Astrocyte of the hippocampus (primary cell): ENCODE results near the gene MTMR4.
"Not testable (repeated sequence)": the region's sequence is repeated elsewhere in the genome, so short reads cannot be mapped to it uniquely, and the experiment has no call there.

Experiments
- DNase-seq: peaks from one replicate; pipeline ENCODE4 v3.0.0; 2011; ENCODE audit warnings: low read depth, low spot score

Gene MTMR4

DNA sequence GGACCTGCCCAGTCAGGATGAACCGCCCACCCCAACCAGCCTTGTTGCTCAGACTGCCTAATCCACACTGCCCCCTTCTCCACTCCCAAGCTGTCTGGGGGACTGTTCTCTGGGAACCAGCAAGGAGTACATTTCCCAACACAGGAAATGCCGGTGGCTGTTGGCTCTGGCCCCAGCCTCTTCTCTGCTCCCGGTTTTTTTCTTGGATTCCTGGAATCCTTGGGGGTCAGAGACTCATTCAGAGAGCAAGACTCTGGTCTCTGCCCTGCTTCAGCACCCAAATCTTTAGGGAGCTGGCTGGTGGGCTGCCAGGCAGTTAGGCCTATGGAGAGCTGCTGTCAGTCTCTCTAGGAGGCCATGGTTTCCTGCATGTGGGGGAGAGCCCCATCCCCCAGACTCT, 10.8 kb upstream of the MTMR4 start:
- DNase-seq = peak; percentile 91

DNA sequence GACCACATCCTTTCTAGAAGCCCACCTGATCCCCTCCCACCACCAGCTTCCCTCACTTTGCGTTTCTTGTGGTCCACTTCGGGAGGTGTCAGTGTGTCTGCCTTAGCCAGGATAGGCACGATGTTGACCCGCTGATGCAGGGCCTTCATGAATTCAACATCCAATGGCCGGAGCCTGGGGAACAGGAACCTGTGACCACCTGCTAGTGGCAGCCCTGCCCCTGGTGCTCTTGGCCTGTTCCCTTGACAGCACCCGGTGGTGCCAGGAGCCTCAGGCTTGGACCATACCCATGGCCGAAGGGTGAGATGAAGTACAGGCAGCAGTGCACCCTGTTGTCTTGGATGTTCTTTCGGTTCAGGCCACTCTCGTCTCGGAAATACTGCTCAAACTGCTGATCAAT, 7.2 kb upstream of the MTMR4 start:
- DNase-seq = no peak

DNA sequence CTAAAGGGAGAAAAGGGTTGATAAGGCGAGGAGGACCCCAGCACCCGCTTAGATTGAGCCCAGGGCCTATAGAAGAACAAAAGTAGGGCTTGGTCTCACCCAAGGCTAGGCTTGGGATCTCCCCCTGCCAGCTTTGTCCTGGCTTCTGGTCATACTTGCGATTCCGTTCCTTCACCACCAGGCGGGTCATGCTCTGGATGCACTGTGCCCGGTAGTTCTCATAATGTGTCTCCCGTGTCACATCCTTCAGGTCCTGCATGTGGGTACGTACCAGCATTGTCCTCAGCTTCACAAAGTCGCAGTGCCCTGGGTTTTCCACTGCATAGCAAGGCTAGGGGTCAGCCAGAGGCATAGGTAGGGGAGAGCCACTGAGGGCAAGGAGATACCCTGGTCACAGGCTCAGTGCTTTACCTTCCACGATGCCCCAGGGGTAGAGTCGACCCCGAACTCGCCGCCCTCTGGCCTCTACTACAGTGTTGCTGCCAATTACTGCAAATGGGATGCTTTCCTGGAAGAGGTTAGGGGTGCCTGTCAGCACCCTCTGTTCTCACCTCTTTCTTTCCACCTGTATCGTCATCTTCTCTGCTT, 6.5 kb upstream of the MTMR4 start:
- DNase-seq = peak; percentile 40

DNA sequence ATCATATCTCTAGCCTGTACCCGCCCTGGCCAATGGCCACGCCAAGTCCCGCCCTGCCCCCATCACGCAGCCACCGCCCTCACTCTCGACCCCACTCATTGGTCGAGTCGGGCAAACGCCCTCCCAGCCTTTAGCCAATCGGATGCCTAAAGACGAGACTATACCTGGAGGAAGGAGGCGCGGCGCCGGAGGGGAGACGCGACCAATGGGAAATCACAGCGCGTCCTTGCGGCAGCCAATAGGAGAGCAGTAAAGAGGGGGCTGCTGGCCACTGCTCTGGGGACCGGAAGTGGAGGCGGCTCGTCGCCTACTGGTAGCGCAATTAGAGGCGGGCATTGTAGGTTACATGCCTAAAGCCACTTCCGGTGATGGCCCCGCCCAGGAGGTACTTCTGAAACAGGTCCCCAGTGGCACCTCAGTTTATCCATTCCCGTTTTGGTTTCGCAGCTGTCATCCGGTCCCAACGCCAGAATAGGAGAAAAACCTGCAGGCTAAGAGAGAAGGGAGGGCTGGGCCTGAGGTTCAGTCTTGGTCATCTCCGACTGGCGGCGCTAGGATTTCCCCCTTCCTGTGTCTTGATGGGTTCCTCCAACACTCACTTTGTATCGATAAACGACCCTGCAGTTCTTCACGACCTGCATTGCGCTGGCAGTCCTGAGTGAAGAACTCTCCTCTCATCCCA, 3.6 kb upstream of the MTMR4 start:
- DNase-seq = peak; percentile 100

DNA sequence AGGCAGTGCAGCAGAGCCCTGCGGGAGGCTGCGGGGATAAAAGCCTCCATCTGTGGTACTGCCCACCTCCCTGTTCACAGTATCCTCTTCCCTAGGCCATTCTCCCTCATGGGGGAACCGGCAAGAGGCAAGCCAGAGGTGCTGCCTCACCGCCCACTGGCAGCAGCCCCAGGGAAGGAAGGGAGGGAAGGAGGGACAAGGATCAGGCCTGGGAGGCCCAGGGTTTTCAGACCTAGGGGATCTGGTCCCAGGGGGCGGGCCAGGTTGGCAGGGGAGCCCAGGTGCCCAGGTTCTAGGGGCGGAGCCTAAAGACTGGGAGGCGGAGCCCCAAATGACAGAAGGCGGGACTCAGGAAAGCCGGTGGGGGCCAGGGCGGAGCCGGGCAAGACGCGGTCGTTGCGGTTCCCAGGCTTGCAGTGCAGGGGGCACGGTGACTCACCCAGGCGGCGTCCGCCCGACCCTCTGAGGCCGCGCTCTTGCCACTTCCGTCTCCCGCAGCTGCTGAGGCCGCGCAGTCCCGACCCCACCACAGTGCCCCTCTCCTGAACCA, 3.0 kb upstream of the MTMR4 start:
- no peak for DNase-seq

DNA sequence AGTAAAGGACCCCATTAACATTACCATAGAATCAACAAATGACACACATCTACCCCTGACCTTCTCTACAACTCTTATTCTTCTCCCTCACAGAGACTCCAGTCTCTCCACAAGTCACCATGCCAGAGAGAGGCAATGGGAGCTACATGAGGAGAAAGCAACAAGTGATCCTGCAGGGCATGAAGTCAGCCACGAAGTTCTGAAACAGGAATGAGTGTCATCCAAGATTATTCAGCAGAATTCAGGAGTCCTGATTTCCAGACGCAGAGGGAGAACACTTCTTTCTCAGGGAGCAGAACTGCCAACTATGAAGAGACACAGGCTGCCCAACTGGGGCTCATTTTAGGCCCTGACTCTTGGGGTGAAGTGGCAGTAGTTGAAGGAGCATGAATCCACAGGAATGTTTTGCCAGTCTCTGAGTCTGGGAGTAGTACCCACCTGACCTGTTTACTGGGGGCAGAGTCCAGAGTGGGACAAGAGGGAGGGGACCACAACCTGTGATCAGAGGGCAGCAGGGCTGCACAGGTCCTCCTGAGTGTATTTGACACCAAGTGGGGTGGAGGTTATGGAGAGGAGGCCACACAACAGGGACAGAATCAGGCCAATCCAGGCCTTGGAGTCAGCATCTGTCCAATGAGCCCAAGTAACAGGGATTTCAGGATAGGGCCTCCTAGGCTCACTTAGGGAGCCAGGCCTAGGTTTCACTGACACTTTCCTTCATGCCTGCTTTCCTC, 2.4 kb upstream of the MTMR4 start:
- DNase-seq = no peak

DNA sequence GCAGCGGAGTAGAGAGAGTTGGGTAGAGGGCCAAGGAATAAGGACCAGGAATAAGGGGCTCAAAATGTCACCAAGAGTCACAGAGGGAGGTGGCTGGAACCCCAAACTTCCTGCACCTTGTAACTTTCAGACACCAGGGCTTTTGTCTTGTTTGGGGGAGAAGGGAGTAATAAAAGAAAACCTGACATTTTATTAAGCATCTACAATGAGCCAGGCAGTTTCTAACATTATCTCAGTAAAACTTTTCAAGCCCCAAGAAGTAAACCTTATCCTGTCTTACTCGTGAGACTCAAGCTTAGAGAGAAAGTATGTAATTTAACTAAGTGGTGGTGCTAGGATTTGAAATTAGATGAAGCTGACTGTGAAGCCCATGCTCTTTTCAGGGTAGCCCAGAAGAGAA, 848 bp upstream of the MTMR4 start:
- no peak for DNase-seq

DNA sequence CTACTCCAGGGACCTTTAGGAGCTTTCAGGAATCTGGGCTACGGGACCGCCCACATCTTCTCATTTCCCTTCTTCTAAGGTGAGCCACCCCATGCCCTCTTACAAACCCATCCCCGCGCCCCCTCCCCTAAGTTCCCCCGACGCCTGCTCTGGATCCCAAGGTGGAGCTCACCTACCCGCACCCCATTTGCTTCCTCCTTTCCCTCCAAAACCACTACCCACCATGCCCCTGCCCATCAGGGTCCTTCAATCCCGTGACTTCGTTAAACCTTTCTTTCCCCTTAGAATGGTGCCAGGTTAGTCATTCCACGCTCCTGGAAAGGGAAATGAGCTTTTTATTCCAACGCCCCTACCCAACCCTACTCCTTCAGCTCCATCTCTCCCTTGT, 326 bp upstream of the MTMR4 start:
- DNase-seq = no peak

DNA sequence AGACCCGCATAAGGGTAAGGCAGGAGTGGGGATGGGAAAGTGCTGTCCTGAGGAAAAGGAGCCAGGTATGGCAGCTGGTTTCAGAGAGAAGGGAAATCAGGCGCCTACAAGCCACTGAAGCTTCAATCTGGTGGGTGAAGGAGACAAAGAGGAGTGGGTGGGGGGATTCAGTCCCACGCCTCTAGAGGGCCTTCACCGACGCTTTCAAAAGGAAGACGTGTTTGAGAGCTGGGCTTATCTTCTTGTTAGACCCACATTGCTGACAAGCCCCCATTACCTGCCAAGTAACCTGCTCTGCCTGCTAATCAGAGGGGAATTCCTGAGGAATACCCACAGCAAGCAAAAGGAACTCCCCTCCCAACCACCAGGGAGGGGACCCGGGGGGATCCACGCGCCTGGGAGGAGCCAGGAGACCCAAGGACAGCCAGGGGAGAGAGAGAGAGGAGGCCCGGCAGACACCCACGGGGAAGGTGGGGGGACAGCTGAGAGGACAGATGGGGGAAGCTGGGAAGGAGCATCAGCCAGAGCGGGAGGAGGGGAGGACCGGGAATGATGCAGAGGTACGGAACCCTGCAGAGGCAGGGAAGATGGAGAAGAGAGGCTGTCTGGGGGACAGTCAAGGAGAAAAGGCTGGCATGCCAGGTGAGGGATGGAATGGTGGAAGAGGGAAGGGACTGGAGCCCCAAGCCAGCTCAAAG, 1.0 kb downstream of the MTMR4 start:
- DNase-seq = peak; percentile 34

DNA sequence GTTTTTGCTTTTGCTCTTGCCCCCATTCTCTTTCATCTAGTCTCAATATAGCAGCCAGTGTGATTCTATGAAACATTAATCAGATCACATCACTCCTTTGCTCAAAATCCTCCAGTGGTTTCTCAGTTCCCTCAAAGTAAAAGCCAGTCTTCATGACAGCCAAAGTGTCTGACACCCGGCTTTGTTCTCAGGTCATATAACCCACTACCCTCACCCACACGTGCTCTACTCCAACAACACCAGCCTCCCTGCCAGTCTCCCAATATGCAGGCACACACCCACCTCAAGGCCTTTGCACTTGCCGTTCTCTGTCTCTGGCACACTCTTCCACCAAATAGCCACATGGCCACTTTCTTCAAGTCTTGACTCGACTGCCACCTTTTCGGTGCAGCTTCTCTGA, 4.4 kb downstream of the MTMR4 start:
- no peak for DNase-seq

DNA sequence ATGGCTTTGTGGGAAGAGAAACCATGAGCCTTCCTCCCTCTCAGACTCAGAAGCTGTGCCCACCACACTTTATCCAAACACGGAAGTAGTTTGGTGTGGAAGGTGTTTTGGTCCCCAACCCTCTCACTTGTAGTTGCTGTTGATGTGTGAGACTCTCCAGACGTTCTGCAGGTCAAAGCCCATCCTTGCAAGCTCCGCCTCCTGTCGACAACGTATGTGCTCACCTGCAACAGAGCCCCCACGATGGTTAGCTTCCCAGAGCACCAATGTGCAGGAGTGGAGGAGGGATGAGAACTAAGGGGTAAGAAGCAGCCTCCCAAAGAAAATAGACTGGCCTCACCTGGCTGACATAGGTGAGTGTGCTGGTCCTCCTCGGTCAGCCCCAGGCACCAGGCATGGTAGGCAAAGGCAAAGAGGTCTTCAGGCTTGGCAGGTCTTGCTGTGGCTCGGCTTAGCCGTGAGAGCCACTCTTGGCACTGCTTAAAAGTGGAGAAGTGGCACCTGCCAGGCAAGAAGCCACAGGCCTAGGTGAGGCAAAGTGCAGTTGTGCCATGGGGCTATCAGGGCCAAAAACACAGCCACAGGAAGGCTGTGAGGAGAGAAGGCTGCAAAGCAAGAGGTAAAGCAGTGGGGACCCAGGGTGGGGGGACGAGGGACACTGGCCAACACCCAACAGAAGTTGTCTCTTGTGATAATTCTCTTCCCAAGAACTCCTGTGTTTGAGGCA, 5.9 kb downstream of the MTMR4 start:
- DNase-seq = no peak

DNA sequence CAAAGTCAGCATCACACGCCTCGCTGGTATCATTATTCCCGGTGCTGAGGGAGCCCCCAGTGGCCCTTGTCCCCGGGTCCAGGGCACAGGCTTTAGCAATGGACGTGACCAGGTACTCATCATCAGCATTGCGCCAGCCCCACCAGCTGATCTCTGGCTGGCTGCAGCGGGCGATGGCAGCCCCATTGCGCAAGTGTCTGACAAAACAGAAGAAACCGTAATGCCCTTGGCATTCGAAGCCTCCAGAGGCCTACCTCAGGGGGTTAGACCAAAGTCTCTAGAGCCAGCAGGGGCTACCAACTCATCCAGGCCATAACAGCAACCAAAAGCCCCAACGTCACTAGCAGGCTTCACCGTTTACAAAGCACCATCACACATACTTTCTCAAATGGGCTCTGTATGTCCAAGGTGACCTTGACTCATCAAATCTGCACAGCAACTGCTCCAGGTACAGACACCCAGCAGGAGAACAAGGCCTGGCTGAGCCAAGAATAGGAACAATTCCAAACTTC, 7.3 kb downstream of the MTMR4 start:
- no peak for DNase-seq

DNA sequence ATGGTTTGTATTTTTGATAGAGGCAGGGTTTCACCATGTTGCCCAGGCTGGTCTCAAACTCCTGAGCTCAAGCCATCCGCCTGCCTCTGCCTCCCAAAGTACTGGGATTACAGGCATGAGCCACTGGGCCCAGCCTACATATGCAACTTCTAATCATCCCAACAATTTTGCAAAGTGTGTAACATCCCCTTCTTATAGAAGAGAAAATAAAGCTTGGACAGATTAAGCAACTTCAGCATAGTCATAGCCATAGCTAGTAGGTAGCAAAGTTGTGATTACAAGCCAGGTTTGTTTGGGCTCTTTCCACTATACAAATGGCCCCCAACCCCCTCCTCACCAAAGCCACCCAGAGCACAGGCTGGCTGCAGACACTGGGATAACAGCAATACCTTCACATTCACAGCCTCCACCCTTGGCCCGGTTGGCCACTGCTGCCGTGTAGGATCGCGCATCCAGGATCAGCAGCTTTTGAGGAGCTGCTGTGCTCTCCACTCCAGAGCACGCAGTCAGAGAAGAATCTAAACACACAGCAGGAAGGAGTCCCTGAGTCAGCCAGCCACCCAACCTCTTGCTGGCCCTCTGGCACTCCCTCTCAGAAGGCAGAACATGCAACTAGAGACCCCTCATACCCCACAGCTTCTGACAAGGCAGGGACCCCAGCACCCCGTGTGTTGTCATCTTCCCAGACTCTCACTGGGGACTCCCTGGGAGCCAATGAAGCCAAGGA, 7.9 kb downstream of the MTMR4 start:
- DNase-seq = no peak

DNA sequence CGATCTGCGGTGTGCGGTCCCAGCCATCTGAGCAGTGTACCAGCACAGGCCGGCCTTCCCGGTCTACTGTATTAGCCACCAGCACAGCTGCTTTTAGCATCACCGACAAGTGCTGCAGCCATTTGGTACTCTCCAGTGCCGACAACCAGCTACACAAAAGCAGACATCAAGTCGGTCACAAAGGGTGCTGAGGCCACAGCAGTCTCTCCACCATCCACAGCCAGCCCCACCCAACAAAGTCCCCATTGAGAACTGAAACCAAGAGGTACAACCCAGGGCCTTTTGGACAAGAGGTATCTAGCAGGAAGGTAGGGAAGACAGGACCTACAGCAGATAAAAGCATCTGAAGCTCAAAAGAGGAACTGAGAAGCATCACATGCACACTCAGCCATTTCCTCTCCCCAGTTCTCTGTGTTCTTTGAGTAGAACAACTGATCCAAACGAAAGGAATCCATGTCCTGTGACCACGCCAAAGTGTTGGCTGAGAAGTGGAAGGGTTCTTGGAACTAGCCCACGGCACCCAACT, 9.5 kb downstream of the MTMR4 start:
- DNase-seq = no peak

DNA sequence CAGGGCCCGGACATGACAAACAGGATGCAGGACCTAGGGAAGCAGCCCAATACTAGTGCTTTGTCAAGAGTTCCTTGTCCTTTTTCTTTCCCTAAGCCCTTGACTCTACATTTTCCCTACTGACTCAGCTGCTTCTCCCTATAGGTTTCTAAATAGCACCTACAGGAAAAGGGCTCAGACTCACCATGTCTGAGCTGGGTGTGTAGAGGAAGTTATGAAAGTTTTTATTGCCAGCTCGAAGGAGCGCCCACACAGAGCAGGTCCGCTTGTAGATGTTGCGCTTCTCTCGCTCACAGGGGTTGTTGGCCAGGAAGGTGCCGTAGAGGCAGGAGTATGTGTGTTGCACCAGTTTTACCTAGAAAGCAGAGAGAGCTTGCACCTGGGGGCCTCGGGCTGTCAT, 10.6 kb downstream of the MTMR4 start:
- DNase-seq = no peak

DNA sequence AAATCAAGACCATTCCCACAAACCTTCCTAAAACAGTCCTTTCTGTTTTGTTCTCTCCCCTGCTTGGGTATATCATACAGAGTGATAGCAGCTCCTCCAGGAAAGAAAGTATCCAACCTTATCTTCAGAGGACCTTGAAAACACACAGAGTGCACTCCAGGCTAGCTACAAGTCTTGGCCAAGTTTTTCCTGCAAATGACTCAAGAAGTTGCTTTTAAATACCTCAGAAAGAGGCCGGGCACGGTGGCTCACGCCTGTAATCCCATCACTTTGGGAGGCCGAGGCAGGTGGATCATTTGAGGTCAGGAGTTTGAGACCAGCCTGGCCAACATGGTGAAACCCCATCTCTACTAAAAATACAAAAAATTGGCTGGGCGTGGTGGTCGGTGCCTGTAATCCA, 11.3 kb downstream of the MTMR4 start:
- DNase-seq = not testable (repeated sequence)

DNA sequence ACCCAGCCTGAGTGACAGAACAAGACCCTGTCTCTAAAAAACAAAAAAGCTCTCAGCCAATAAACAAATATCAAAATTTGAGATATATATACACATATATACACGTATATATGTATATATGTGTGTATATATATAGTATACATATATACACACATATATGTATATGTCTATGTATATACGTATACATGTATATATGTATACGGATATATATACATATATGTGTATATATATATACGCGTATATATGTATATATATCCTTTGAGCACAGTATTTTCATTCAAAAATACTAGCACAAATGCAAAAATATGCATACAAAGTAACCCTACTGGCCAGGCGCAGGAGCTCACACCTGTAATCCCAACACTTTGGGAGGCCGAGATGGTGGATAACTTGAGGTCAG, 13.0 kb downstream of the MTMR4 start:
- no peak for DNase-seq

DNA sequence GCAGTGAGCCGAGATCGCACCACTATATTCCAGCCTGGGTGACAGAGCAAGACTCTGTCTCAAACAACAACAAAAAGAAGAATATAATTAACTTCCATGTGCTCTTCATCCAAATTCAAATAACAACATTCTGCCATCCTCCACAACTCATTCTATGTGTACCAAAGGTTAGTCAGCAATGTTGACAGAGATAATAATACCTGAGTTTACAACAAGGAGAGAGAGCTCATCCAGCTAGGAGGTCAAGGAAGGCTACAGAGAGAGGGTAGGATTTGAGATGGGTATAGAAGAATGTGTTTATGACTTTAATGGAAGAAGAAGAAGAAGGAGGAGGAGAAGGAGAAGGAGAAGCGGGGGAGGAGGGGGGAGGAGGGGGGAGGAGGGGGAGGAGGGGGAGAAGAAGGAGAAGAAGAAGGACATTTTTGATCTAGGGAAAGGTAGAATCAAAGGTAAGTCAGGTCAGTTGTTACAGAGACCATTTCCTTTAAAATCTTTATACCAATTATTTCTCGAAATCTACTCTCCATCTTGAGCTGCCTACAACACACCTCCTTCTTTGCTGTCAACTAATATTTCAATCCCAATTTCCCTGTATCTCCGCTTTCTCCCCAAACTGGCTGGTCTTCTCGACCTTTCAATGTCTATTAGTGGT, 16.1 kb downstream of the MTMR4 start:
- DNase-seq = no peak

DNA sequence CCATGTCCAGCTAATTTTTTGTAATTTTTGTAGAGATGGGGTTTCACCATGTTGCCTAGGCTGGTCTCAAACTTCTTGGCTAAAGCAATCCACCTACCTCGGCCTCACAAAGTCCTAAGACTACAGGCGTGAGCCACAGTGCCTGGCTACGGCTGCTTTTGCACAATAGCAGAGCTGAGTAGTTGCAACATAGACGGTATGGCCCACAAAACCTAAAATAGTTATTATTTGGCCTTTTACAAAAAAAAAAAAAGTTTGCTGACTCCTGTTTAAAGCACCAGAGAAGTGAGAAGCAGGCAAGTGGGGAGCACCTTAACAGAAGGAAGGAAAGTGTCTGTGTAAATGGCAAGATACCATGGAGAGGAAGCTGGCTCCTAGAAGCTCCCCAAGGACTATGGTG, 20.9 kb downstream of the MTMR4 start:
- no peak for DNase-seq
